Aorta (tissue), 5 donors: ENCODE results near the gene PLGRKT. TPM values are rescaled to one million over a fixed set of nuclear protein-coding genes. Genes with fewer than 3 reads are reported as not detected.
"Not testable (repeated sequence)": the region's sequence is repeated elsewhere in the genome, so short reads cannot be mapped to it uniquely, and the experiment has no call there.

Experiments
- ATAC-seq: fragments of 200-7000 bp; cut with Tn5 transposase; one replicate; pipeline ENCODE4 v1.9.1; 2022; ENCODE audit warnings: moderate library complexity; ENCODE audit not compliant: low FRiP score
- DNase-seq, 2 donors: peaks; one replicate each; pipeline ENCODE4 v3.0.0-alpha.2; 2020
- H3K27ac ChIP-seq, 2 donors: one replicate each; pipeline ENCODE4 v1.5.1; 2013; ENCODE audit warnings: low read length in 2 of 2, mild to moderate bottlenecking in 2 of 2, moderate library complexity in 2 of 2, control low read depth in 1 of 2, inconsistent platforms in 1 of 2, low read depth in 1 of 2
- H3K27me3 ChIP-seq, 2 donors: one replicate each; pipeline ENCODE4 v1.6.1; 2013; ENCODE audit warnings: control low read depth in 1 of 2, low read length in 1 of 2, mild to moderate bottlenecking in 1 of 2, moderate library complexity in 1 of 2; ENCODE audit not compliant: insufficient read depth in 2 of 2, control insufficient read depth in 1 of 2
- H3K36me3 ChIP-seq, 2 donors: one replicate each; pipeline ENCODE4 v1.6.1; 2013; ENCODE audit warnings: control low read depth in 1 of 2, low read length in 1 of 2, mild to moderate bottlenecking in 1 of 2; ENCODE audit not compliant: insufficient read depth in 2 of 2, control insufficient read depth in 1 of 2
- H3K4me1 ChIP-seq, 2 donors: one replicate each; pipeline ENCODE4 v1.6.1; 2013; ENCODE audit warnings: low read length in 2 of 2, control low read depth in 1 of 2, mild to moderate bottlenecking in 1 of 2, moderate library complexity in 1 of 2; ENCODE audit not compliant: insufficient read depth in 2 of 2, control insufficient read depth in 1 of 2
- H3K4me3 ChIP-seq, 2 donors: one replicate each; pipeline ENCODE4 v1.5.1; 2013; ENCODE audit warnings: low read length in 2 of 2, control low read depth in 1 of 2, mild to moderate bottlenecking in 1 of 2
- H3K9me3 ChIP-seq: one replicate; pipeline ENCODE4 v1.6.1; 2013; ENCODE audit warnings: mild to moderate bottlenecking, low read length; ENCODE audit not compliant: control insufficient read depth
- WGBS, 2 donors: extraction: QIAGEN DNeasy Blood & Tissue Kit; methylation state at CpG; one replicate each; pipeline ENCODE4 v1.1.7; 2013; 5-methylcytosine and 5-hydroxymethylcytosine counted together
- intact Hi-C, 2 donors: fragments of 100-400 bp; cut with DNase I; formaldehyde crosslinking; loops; one replicate each; pipeline versions ENCODE4 v1.14.2 to v1.15.0; 2022
- polyA plus RNA-seq, 2 donors: library from polyadenylated mRNA; stranded (reverse); fragments of 200-250 nt; gene quantifications; one replicate each; pipeline ENCODE4 v1.2.3, GENCODE V29; 2013
- total RNA-seq, 2 donors: library from RNA; stranded (reverse); fragmentation: NEBNext Ultra II Directional; extraction: Animal tissue kit (Norgen Biotek cat#: 25700); gene quantifications; one replicate each; pipeline ENCODE4 v1.2.1, GENCODE V29; 2021
- donor health status: healthy with polysubstance abuse.
- donor health status: Bipolar disorder and iron deficiency.
- donor health status: DM: no; HTN: no; CAD: no.
- donor health status: DM: no; HTN: no; CAD: no.
- donor health status: DM: yes; HTN: yes; CAD: no.

Gene PLGRKT
- total and polyA plus RNA-seq, 4 donors: 8.8 to 31.7 (median 11.6) TPM

GRCh38 chr9:5336688-5337087, 101.0 kb downstream of the PLGRKT start:
- Histone ChIP-seq H3K27me3 (no peaks in the 10 kb centered on the region), H3K4me1 (no peaks in the 10 kb centered on the region), H3K27ac (no peak overlapping the region), H3K9me3 (no peaks in the 10 kb centered on the region), H3K36me3 (no peaks in the 10 kb centered on the region), H3K4me3 (no peak overlapping the region)
- ATAC-seq (no peak), DNase-seq (no peak)
- intact Hi-C loops: no loop called here
- 91 to 92% methylated on average over 4 of the region's 4 CpGs for WGBS, 2 donors

- H3K4me3 ChIP-seq, H3K9me3 ChIP-seq, DNase-seq, ATAC-seq, H3K4me1 ChIP-seq, H3K27ac ChIP-seq, intact Hi-C loops, H3K36me3 ChIP-seq, H3K27me3 ChIP-seq: not testable (repeated sequence)
- 77 to 79% methylated on average over 3 of the region's 3 CpGs for WGBS, 2 donors
Observed at GRCh38 chr9:5331276-5331675, 106.4 kb downstream of the PLGRKT start.

- intact Hi-C loops: no loop called here
- H3K9me3 ChIP-seq: no peaks in the 10 kb centered on the region
- WGBS, 2 donors: 63% methylated on average over 10 of the region's 10 CpGs
- no peaks in the 10 kb centered on the region for H3K4me1 ChIP-seq
- H3K36me3 ChIP-seq: no peaks in the 10 kb centered on the region
- H3K4me3 ChIP-seq: no peak overlapping the region
- H3K27ac ChIP-seq: no peak overlapping the region
- ATAC-seq (no peak), DNase-seq (no peak)
- no peaks in the 10 kb centered on the region for H3K27me3 ChIP-seq
Observed at GRCh38 chr9:5326893-5327548, 110.7 kb downstream of the PLGRKT start.

- H3K36me3 ChIP-seq: no peaks in the 10 kb centered on the region
- H3K4me3 ChIP-seq: no peak overlapping the region
- no peaks in the 10 kb centered on the region for H3K4me1 ChIP-seq
- intact Hi-C loops: no loop called here
- no peak overlapping the region for H3K27ac ChIP-seq
- ATAC-seq: no peak
- no peaks in the 10 kb centered on the region for H3K9me3 ChIP-seq
- DNase-seq: no peak
- no peaks in the 10 kb centered on the region for H3K27me3 ChIP-seq
Observed at GRCh38 chr9:5326187-5326586, 111.5 kb downstream of the PLGRKT start.

- H3K9me3 ChIP-seq, H3K4me3 ChIP-seq, ATAC-seq, H3K27ac ChIP-seq, H3K4me1 ChIP-seq, H3K27me3 ChIP-seq, DNase-seq, H3K36me3 ChIP-seq, intact Hi-C loops: not testable (repeated sequence)
- 69 to 87% methylated on average over 1 of the region's 1 CpG for WGBS, 2 donors
Observed at GRCh38 chr9:5321601-5322000, 116.1 kb downstream of the PLGRKT start.

GRCh38 chr9:5321058-5321457, 116.7 kb downstream of the PLGRKT start:
- H3K27me3 ChIP-seq: no peaks in the 10 kb centered on the region
- 26 to 32% methylated on average over 1 of the region's 1 CpG for WGBS, 2 donors
- H3K27ac ChIP-seq: no peak overlapping the region
- ATAC-seq (no peak), DNase-seq (no peak)
- H3K4me1 ChIP-seq: no peaks in the 10 kb centered on the region
- H3K9me3 ChIP-seq: no peaks in the 10 kb centered on the region
- H3K36me3 ChIP-seq: no peaks in the 10 kb centered on the region
- H3K4me3 ChIP-seq: no peak overlapping the region
- intact Hi-C loops: no loop called here

- intact Hi-C loops, H3K36me3 ChIP-seq, H3K9me3 ChIP-seq, H3K27me3 ChIP-seq, H3K4me1 ChIP-seq, ATAC-seq, H3K4me3 ChIP-seq, H3K27ac ChIP-seq, DNase-seq: not testable (repeated sequence)
- WGBS, 2 donors: 93 to 99% methylated on average over 1 of the region's 1 CpG
Observed at GRCh38 chr9:5316406-5316805, 121.3 kb downstream of the PLGRKT start.

GRCh38 chr9:5315187-5315923, 122.4 kb downstream of the PLGRKT start:
- Histone ChIP-seq H3K27me3 (no peaks in the 10 kb centered on the region), H3K27ac (no peak overlapping the region), H3K4me1 (no peaks in the 10 kb centered on the region), H3K9me3 (peaks cover 5% of the 10 kb centered on the region), H3K36me3 (no peaks in the 10 kb centered on the region), H3K4me3 (no peak overlapping the region)
- 64 to 67% methylated on average over 4 of the region's 4 CpGs for WGBS, 2 donors
- no peak for ATAC-seq
- DNase-seq: no peak
- intact Hi-C loops: no loop called here

GRCh38 chr9:5310851-5311250, 126.9 kb downstream of the PLGRKT start:
- Histone ChIP-seq H3K4me1 (no peaks in the 10 kb centered on the region), H3K9me3 (peaks cover 5% of the 10 kb centered on the region), H3K27me3 (no peaks in the 10 kb centered on the region), H3K4me3 (no peak overlapping the region), H3K27ac (no peak overlapping the region), H3K36me3 (no peaks in the 10 kb centered on the region)
- ATAC-seq: no peak
- no peak for DNase-seq
- intact Hi-C loops: no loop called here
